Gastrocnemius medialis (tissue), 4 donors: ENCODE results near the gene TAOK1. TPM values are rescaled to one million over a fixed set of nuclear protein-coding genes. Genes with fewer than 3 reads are reported as not detected.

ENCODE experiments used
- ATAC-seq, 2 donors: fragments of 150-250 bp; one replicate each; pipeline ENCODE4 v1.9.1; 2016
- DNase-seq, 2 donors: peaks; one replicate each; pipeline ENCODE4 v3.0.0-alpha.2; 2019
- H3K27ac ChIP-seq, 4 donors: fragments of 200-600 bp; sonication (generic); 1 replicate in 1 of 4; 2 replicates in 3 of 4; pipeline ENCODE4 v1.5.1; 2016 to 2018; ENCODE audit warnings: mild to moderate bottlenecking in 2 of 4, moderate library complexity in 1 of 4
- H3K27me3 ChIP-seq, 3 donors: fragments of 200-600 bp; sonication (generic) in 2 of 3; 1 replicate in 1 of 3; 2 replicates in 2 of 3; pipeline versions ENCODE4 v1.5.1 to v1.6.0; 2016 to 2019; ENCODE audit warnings: mild to moderate bottlenecking in 1 of 3, moderate library complexity in 1 of 3
- H3K36me3 ChIP-seq, 2 donors: fragments of 200-600 bp; sonication (generic) in 1 of 2; one replicate each; pipeline ENCODE4 v1.5.1; 2017 to 2018
- H3K4me1 ChIP-seq, 2 donors: fragments of 200-600 bp; sonication (generic) in 1 of 2; one replicate each; pipeline ENCODE4 v1.5.1; 2016 to 2017; ENCODE audit warnings: mild to moderate bottlenecking in 2 of 2
- H3K4me3 ChIP-seq, 4 donors: fragments of 200-600 bp; sonication (generic) in 3 of 4; 1 replicate in 1 of 4; 2 replicates in 3 of 4; pipeline ENCODE4 v1.5.1; 2016 to 2019; ENCODE audit warnings: mild to moderate bottlenecking in 2 of 4
- H3K9me3 ChIP-seq, 3 donors: fragments of 200-600 bp; sonication (generic) in 2 of 3; 1 replicate in 1 of 3; 2 replicates in 2 of 3; pipeline ENCODE4 v1.5.1; 2016 to 2019
- CTCF ChIP-seq, 5 experiments: fragments of 450-650 bp in 3 of 5; fragments of 200-600 bp in 2 of 5; sonication (generic) in 2 of 5; IDR thresholded peaks in 4 of 5; conservative IDR thresholded peaks in 1 of 5; 1 replicate in 4 of 5; 2 replicates in 1 of 5; pipeline ENCODE4 v1.5.1; 2016 to 2019; ENCODE audit warnings: antibody characterized with exemption in 5 of 5, mild to moderate bottlenecking in 3 of 5, moderate library complexity in 3 of 5
- POLR2A ChIP-seq, 2 donors: fragments of 450-650 bp; IDR thresholded peaks; one replicate each; pipeline ENCODE4 v1.6.1; 2017; ENCODE audit warnings: antibody characterized with exemption in 2 of 2, mild to moderate bottlenecking in 2 of 2, moderate library complexity in 2 of 2
- in situ Hi-C, 4 donors: fragments of 200-750 bp; cut with MboI; loops; one replicate each; pipeline versions ENCODE4 v1.15.0 to v1.8.0; 2017; ENCODE audit warnings: low sequenced_read_pairs in 4 of 4
- intact Hi-C: fragments of 100-400 bp; cut with DNase I; formaldehyde crosslinking; loops from one replicate; pipeline ENCODE4 v1.15.1; 2023; ENCODE audit warnings: low total_unique reads
- total RNA-seq, 4 donors: library from RNA; depleted of rRNA; stranded (reverse); fragments of >200 nt; gene quantifications; one replicate each; pipeline versions ENCODE4 v1.1.0 to v1.2.3, GENCODE V29; 2016

Gene TAOK1
- total RNA-seq, 4 donors from 2014 or later, result 30.1 to 48.4 (median 35.7) TPM

- Histone ChIP-seq H3K9me3 (no peaks in the 10 kb centered on the region), H3K36me3 (peaks cover 0 to 53% of the 10 kb centered on the region in 2 donors), H3K4me3 (no peak overlapping the region), H3K27me3 (no peaks in the 10 kb centered on the region), H3K4me1 (no peaks in the 10 kb centered on the region), H3K27ac (no peak overlapping the region)
- in situ Hi-C loops (no loop called here), intact Hi-C loops (no loop called here)
- no peak for ATAC-seq
- TF ChIP-seq POLR2A (IDR thresholded peaks at IDR 0.05), result no peak
- TF ChIP-seq CTCF (IDR thresholded peaks at IDR 0.05 in 4 of 5, conservative IDR thresholded peaks at IDR 0.05 in 1 of 5), result no peak
- no peak for DNase-seq
Measured at GRCh38 chr17:29495011-29495410, 104.8 kb downstream of the TAOK1 start.

- no peaks in the 10 kb centered on the region for H3K9me3 ChIP-seq
- in situ Hi-C loops, result no loop called here
- H3K4me1 ChIP-seq, result no peaks in the 10 kb centered on the region
- DNase-seq (no peak), ATAC-seq (no peak)
- no peak overlapping the region for H3K4me3 ChIP-seq
- no peak overlapping the region for H3K27ac ChIP-seq
- intact Hi-C loops, result no loop called here
- H3K27me3 ChIP-seq, result no peaks in the 10 kb centered on the region
- no peak for TF ChIP-seq POLR2A (IDR thresholded peaks at IDR 0.05)
- no peak for TF ChIP-seq CTCF (IDR thresholded peaks at IDR 0.05 in 4 of 5, conservative IDR thresholded peaks at IDR 0.05 in 1 of 5)
- H3K36me3 ChIP-seq, result peaks cover 0 to 49% of the 10 kb centered on the region in 2 donors
Measured at GRCh38 chr17:29504711-29505110, 114.5 kb downstream of the TAOK1 start.

GRCh38 chr17:29505836-29506235 is 115.7 kb downstream of the TAOK1 start:
- Histone ChIP-seq H3K4me3 (no peak overlapping the region), H3K4me1 (no peaks in the 10 kb centered on the region), H3K27me3 (no peaks in the 10 kb centered on the region), H3K9me3 (no peaks in the 10 kb centered on the region), H3K27ac (no peak overlapping the region), H3K36me3 (peaks cover 0 to 49% of the 10 kb centered on the region in 2 donors)
- in situ Hi-C loops, result no loop called here
- intact Hi-C loops, result no loop called here
- ATAC-seq (no peak), DNase-seq (no peak)
- TF ChIP-seq CTCF (IDR thresholded peaks at IDR 0.05 in 4 of 5, conservative IDR thresholded peaks at IDR 0.05 in 1 of 5), result no peak
- TF ChIP-seq POLR2A (IDR thresholded peaks at IDR 0.05), result no peak

GRCh38 chr17:29510953-29511352 is 120.8 kb downstream of the TAOK1 start:
- no peak for ATAC-seq
- Histone ChIP-seq H3K4me3 (no peak overlapping the region), H3K4me1 (no peaks in the 10 kb centered on the region), H3K9me3 (no peaks in the 10 kb centered on the region), H3K27ac (no peak overlapping the region), H3K36me3 (peaks cover 0 to 45% of the 10 kb centered on the region in 2 donors), H3K27me3 (no peaks in the 10 kb centered on the region)
- TF ChIP-seq POLR2A (IDR thresholded peaks at IDR 0.05), result no peak
- TF ChIP-seq CTCF (IDR thresholded peaks at IDR 0.05 in 4 of 5, conservative IDR thresholded peaks at IDR 0.05 in 1 of 5), result no peak
- intact Hi-C loops, result no loop called here
- no peak for DNase-seq
- in situ Hi-C loops, result no loop called here

GRCh38 chr17:29514792-29515191 is 124.6 kb downstream of the TAOK1 start:
- H3K4me1 ChIP-seq, result no peaks in the 10 kb centered on the region
- ATAC-seq (no peak), DNase-seq (no peak)
- no peak for TF ChIP-seq POLR2A (IDR thresholded peaks at IDR 0.05)
- TF ChIP-seq CTCF (IDR thresholded peaks at IDR 0.05 in 4 of 5, conservative IDR thresholded peaks at IDR 0.05 in 1 of 5), result no peak
- peaks cover 4 to 66% of the 10 kb centered on the region in 2 donors for H3K36me3 ChIP-seq
- no peaks in the 10 kb centered on the region for H3K27me3 ChIP-seq
- in situ Hi-C loops (no loop called here), intact Hi-C loops (no loop called here)
- H3K4me3 ChIP-seq, result no peak overlapping the region
- H3K9me3 ChIP-seq, result no peaks in the 10 kb centered on the region
- H3K27ac ChIP-seq, result no peak overlapping the region
